GM19035 (cell line): Measurements from ENCODE around the gene MSTN.
"Not testable (repeated sequence)": the region's sequence is repeated elsewhere in the genome, so short reads cannot be mapped to it uniquely, and the experiment has no call there.

ENCODE experiments used
- ATAC-seq: cut with Tn5 transposase; IDR thresholded peaks from one replicate; pipeline ENCODE4 v1.9.1; 2021; ENCODE audit not compliant: unreplicated experiment

Gene MSTN

DNA sequence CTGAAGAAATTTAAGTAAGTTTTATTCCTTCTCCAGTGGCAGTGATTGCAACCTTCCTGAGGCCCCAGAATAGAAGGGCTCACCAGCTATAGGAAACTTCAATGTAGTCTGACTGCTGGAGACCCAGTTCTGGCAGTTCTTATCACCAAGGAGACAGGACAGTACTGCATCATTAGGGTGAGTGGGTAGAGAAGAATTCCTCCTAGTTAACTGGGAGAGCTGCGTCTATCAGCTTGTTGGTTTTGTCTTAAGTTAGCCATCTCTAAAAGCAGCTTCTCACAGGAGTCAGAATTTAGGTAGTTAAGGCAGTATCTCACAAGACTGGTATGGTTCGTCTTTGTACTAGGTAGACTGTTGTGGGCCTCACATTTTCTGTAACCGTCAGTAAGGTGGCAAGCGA is 3.3 kb upstream of the MSTN start:
- no peak for ATAC-seq

DNA sequence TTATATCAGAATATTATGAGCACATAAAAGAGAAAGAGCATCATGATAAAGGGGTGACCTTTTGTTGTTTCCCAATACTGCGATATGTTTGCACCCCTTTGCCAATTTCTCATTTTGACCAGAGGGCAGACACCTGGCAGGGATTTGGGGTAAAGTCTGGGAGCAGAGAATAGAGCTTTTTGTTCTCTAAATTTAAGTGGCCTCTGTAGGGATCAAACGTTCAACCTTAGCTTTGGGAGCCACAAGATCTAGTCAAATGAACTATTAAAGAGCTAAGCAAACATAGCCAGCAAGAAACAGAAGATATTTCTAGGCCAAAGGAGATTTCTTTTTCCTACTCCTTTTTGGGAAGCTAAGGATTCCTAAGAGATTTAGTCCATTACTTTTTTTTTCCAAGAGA is 1.1 kb upstream of the MSTN start:
- ATAC-seq: no peak

DNA sequence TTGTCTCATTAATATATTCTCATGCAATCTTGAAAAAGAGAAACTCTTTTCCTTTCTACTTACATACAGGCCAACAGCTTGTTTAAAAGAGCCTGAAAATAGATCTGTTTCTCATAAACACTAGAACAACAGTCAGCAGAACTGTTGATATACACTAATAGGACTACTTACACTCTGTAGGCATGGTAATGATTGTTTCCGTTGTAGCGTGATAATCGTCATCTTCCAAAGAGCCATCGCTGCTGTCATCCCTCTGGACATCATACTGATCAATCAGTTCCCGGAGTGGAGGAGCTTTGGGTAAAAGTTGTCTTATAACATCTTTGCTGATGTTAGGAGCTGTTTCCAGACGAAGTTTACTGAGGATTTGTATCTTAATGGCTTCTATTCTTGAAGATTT is 476 bp downstream of the MSTN start:
- ATAC-seq: no peak

DNA sequence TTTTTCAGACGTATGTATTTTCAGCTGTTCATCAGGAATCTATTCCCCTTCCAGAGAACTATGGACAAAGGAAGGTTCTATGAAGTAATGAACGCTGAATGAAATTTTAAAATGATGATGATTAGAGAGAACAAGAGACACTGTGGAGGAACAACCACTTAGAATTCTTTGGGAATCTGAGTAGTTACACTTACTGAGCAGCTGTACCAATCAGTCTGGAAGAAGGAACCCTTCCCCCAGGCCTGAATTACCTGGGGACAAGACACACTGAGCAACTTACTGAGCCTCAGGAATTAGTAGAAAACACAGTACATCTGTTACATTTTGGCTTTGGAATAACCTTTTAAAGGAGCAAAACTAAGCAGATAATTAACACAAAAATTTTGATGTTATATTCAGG is 1.9 kb downstream of the MSTN start:
- no peak for ATAC-seq

DNA sequence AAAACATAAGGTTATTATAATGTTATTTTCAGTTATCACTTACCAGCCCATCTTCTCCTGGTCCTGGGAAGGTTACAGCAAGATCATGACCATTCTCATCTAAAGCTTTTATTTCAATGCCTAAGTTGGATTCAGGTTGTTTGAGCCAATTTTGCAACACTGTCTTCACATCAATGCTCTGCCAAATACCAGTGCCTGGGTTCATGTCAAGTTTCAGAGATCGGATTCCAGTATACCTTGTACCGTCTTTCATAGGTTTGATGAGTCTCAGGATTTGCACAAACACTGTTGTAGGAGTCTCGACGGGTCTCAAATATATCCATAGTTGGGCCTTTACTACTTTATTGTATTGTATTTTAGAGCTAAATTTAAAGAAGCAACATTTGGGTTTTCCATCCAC is 2.5 kb downstream of the MSTN start:
- ATAC-seq: no peak

DNA sequence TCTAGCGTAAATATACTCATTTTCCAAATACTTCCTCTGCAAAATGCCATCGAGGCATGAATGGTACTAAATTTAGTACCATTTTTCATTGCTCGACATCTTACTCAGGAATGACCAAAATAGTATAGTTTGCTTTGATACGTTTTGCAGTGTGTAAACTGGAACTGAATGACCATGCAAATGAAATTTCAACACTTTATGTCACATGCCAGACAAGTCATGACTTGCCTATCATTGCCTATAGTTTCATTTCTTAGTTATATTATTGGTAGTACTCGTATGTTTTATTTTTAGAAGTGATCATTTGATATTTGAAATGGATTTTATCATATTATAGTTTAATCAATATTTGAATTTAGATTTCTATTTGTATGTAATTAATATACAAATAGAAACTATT is 9.1 kb downstream of the MSTN start:
- no peak for ATAC-seq

DNA sequence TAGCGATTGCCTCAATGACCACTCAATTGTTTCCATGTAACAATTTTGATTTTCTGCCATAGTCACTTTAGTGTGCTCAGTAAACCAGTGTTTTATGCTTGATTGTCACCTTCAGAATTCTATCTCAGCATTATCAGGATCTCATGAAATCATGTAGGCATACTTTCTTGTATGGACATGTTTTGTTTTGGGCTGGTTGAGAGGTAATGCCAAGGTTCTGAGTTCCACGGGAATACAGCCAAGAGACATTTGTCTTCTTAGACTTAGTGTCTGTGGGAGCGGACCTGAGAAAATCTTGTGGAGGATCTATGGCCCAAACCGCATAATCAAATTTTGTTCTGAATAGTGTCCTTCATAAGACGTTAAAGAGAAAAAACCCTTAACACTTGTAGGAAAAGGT is 10.2 kb downstream of the MSTN start:
- no peak for ATAC-seq

DNA sequence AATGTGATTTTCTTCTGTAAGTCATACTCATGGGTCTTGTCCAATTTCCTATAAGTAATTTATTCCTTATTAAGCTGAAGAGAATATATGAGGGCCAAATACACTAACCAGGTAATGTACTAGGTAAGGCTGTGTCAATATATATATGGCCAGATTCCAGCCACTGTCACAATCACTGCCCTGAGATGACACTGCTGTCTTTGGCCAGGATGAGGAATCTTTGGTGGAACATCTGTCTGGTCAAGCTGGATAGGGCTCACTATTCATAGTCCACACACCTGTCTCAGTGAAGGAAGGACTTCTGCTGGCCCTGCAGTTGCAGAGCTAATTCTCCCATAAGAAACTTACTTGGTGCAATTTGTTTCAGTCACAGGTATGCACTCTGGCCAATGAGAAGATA is 11.3 kb downstream of the MSTN start:
- no peak for ATAC-seq

DNA sequence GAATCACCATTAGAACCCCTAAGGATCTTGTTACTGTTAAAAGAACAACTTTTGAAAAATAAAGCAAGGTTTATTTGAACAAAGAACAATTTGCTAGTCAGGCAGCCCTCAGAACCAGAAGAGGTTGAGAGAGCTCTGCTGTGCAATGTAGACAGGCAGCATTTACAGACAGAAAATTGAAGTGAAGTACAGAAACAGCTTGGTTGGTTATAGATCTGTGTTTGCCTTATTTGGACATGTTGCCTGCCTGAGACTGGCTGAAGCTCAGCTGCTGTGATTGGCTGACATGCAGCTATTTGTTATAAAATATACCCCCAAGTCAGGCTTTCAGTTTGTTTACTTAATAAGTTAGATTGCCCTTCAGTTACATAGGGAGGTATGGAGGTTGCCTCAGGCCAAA is 12.5 kb downstream of the MSTN start:
- ATAC-seq: no peak

DNA sequence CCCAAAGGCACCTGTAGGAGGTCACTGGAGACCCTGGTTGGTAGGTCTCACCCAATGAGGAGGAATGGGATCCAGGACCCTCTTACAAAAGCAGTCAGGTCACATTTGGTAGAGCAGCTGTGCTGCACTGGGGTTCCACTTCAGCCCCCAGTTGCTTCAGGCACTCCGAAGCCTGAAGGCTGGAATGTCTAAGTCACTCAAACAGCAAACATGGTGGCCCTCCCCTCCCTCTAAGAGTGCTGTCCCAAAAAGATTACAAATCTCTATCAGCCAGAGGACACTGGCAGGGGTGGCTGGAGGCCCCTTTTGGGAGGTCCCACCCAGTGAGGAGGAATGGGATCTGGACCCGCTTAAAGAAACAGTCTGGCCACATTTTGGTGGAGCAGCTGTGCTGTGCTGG is 17.7 kb downstream of the MSTN start:
- no peak for ATAC-seq

DNA sequence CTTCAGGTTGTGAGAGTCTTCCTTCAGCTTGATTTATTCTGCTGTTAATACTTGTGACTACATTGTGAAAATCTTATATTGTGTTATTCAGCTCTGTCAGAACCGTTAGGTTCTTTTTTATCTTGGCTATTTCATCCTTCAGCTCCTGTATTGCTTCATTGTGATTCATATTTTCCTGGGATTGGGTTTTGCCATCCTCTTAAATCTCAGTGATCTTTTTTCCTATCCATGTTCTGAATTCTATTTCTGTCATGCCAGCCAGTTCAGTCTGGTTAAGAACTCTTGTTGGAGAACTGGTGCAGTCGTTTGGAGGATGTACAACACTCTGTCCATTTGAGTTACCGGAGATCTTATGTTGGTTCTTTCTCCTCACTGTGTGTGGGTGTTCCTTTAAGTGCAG is 19.1 kb downstream of the MSTN start:
- ATAC-seq: no peak

DNA sequence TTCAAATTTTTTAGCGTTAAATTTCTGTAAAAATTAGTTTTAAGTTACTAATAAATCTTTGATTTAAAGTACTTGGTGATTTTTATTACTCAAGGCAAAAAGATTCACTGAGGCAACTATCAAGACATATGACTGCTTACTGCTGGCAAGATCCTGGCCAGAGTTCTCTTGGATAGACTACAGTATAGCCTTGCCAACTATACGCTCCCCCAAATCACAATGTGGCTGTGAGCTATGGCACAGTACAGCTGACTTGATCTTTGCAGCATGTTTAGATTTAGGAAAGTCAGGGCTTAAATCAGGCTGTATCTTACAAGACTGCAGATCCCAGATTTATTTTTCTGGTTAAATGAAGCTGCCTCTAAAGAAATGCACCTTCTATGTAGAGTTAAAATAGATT is 26.5 kb downstream of the MSTN start:
- no peak for ATAC-seq

DNA sequence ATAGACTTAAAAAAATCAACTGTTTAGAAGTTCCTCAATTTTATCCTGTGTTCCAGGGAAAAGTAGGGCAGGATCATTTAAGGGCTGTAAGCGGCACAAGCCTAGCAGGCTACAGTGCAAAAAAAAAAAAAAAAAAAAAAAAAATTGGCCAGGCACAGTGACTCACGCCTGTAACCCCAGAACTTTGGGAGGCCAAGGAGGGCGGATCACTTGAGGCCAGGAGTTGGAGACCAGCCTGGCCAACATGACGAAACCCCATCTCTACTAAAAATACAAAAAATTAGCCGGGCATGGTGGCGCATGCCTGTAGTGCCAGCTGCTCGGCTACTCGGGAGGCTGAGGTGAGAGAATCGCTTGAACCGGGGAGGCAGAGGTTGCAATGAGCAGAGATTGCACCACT is 28.1 kb downstream of the MSTN start:
- not testable (repeated sequence) for ATAC-seq

DNA sequence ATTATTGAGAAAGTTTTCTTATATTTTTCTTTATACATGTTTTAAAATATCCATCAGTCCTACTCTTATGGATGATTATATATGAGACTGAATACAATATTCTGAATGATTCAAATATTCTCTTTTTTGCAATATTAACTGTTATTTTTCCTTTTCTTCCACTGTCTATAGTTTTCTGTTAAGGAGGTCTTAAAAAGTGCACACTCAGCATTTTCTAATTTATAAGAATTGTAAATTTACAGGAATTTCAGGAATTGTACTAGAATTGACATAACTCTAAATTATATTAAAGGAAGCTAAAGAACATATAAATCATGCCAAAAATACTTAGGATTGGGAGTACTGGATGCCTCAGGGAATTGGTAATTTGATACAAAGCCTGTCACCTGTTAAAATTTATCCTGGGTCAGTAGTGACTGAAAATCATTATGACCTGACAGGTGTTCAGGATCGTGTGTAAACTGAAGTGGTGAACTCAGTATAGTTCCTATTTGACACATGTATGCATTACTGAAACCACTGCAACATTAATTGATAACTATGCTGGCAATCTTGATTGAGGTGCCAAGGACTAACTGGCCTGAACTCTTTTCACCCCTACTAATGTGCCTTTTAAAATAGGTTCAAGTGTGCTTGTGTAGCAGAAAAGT is 30.4 kb downstream of the MSTN start:
- ATAC-seq: no peak

DNA sequence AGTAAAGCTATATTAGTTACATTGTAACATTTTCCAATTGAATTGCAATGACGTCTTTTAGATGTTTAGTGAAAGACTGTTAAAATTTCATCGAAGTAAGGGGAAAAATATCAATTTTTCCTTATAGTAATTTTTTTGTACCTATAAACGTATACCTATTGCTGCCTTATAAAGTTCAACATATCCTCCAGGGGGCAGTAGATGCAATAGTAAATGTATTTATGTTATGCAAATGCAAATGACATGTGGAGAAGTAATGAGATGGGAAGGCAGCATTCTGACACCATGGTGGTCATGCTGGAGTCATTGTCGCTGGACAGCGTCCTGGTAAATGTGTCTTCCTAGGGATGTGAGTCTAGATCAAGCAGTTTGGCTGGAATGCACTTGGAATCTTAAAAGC is 38.7 kb downstream of the MSTN start:
- ATAC-seq: peak; percentile 65

DNA sequence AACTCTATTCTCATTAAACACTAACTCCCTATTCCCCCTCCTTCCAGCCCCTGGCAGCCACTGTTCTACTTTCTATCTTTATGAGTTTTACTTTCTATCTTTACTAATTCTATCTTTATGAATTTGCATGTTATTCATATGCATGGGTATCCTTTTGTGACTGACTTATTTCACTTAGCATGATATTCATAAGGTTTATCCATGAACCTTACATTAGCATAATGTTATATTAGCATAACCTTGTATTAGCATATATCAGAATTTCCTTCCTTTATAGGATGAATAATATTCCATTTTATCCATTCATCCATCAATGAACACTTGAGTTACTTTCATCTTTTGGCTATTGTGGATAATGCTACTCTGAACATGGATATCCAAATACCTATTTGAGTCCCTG is 41.8 kb downstream of the MSTN start:
- no peak for ATAC-seq

DNA sequence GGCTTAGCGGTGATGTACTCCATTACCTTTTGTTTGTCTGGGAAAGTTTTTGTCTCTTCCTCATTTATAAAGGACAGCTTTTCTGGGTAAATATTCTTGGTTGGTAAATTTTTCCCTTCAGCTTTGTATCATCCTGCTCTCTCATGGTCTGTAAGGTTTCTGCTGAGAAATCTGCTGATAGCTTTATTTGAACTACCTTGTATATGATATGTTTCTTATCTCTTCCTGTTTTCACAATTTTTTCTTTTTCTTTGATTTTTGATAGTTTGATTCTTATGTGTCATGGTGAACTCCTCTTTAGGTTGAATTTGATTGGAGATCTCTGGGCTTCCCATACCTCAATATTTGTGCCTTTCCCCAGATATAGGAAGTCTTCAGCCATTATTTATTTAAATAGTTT is 44.7 kb downstream of the MSTN start:
- no peak for ATAC-seq

DNA sequence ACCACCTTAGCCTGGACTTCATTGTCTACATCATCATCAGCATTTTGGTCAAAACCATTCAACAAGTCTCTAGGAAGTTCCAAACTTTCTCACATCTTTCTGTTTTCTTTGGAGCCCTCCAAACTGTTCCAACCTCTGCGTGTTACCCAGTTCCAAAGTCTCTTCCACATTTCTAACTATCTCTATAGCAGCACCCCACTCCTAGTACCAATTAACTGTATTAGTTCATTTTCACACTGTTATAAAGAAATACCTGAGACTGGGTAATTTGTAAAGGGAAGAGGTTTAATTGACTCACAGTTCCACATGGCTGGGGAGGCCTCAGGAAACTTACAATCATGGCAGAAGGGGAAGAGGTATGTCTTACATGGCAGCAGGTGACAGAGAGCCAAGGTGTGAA is 46.6 kb downstream of the MSTN start:
- not testable (repeated sequence) for ATAC-seq
